ENCODE measurements around the gene SPATA31C1.
"Not testable (repeated sequence)": the region's sequence is repeated elsewhere in the genome, so short reads cannot be mapped to it uniquely, and the experiment has no call there.

SPATA31C1 gene

DNA sequence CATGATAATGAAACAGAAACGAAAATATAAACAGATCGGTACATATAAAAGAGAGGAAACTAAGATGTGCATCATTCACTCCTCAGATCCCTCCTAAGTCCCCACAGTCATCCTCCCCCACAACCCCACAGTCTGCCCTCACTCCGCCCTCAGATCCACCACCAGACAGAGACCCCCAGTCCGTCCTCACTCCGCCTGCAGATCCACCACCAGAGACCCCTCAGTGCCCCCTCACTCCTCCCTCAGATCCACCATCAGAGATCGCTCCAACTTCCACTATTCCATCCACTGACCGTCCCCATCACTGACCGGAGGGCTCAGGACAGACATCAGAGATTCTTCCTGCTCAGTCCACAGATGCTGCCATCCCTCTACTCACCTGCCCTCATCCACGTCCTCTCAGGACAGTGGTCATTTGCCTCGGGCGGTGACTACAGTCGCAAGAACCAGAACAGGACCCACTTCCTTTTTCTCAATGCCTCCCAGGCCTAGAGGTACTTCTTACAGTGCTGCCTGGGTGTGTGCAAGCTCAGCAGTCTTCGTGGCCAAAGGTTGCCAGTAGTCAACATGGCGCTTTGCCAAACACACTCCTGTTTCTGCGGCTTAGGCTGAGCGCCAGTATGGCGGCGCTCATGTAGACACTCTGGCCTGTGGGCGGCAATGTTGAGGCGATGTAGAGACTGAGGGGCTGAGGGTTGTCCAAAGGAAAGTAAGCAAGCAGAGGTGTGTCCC lies 8.3 kb upstream of the SPATA31C1 start:
- H3K9ac ChIP-seq (ENCODE audit: low read length): no peak overlapping the region

DNA sequence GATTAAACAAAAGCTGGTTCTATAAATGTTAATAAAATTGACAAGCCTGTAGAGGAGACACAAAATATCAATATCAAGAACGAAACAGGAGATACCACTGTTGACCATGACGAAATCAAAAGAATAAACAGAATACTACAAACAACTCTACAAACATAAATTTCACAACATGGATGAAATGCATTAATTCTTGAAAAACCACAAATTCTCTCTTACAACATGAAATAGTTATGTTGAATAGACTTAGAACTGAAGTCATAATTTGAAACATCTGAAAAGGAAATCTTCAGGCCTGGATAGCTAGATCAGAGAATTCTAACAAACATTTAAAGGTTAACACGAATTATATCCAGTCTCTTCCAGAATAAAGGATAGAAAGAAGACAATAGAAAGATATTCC lies 6.9 kb upstream of the SPATA31C1 start:
- Histone ChIP-seq H3K27ac (ENCODE audit: low read length) (no peak overlapping the region), H3K9me3 (ENCODE audit: control insufficient read depth, low read depth, low read length) (no peaks in the 10 kb centered on the region)

More for the DNA sequence above, 8.3 kb upstream of the SPATA31C1 start:
- no peaks in the 10 kb centered on the region for H3K9me3 ChIP-seq (ENCODE audit: control insufficient read depth, low read depth, low read length)
- no peaks in the 10 kb centered on the region for H3K36me3 ChIP-seq (ENCODE audit: control insufficient read depth, low read depth, low read length)
- H3K4me3 ChIP-seq (ENCODE audit: low read length): no peak overlapping the region
- H3K27ac ChIP-seq (ENCODE audit: low read length): no peak overlapping the region
- H3K27me3 ChIP-seq (ENCODE audit: control insufficient read depth, insufficient read depth, low read length): no peaks in the 10 kb centered on the region
- no peaks in the 10 kb centered on the region for H3K4me1 ChIP-seq (ENCODE audit: control insufficient read depth, low read depth, low read length)

DNA sequence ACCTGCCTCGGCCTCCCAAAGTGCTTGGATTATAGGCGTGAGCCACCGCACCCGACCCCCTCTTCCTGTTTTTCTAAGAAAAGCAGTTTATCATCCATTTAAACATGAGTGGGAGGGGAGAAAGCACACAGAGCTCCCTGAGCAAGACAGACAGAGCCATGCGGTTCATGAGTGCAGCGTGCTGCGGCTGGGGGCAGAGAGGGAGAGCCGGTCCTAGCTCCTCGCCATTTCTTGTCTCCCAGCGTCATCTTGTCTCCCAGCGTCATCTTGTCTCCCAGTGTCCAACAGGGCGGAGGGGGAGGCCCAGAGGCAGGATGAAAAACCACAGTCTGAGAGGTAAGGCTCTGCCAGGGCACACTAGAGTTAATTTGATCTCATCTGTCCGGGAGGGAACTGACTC lies 1.3 kb downstream of the SPATA31C1 start:
- H3K4me3 ChIP-seq (ENCODE audit: low read length); H3K4me1 ChIP-seq (ENCODE audit: control insufficient read depth, low read depth, low read length); H3K9ac ChIP-seq (ENCODE audit: low read length); H3K27ac ChIP-seq (ENCODE audit: low read length); H3K27me3 ChIP-seq (ENCODE audit: control insufficient read depth, insufficient read depth, low read length); H3K9me3 ChIP-seq (ENCODE audit: control insufficient read depth, low read depth, low read length); H3K36me3 ChIP-seq (ENCODE audit: control insufficient read depth, low read depth, low read length): not testable (repeated sequence)

More for the DNA sequence above, 6.9 kb upstream of the SPATA31C1 start:
- no peaks in the 10 kb centered on the region for H3K27me3 ChIP-seq (ENCODE audit: control insufficient read depth, insufficient read depth, low read length)
- H3K9ac ChIP-seq (ENCODE audit: low read length): no peak overlapping the region
- H3K4me3 ChIP-seq (ENCODE audit: low read length): no peak overlapping the region
- H3K4me1 ChIP-seq (ENCODE audit: control insufficient read depth, low read depth, low read length): no peaks in the 10 kb centered on the region
- H3K36me3 ChIP-seq (ENCODE audit: control insufficient read depth, low read depth, low read length): no peaks in the 10 kb centered on the region

DNA sequence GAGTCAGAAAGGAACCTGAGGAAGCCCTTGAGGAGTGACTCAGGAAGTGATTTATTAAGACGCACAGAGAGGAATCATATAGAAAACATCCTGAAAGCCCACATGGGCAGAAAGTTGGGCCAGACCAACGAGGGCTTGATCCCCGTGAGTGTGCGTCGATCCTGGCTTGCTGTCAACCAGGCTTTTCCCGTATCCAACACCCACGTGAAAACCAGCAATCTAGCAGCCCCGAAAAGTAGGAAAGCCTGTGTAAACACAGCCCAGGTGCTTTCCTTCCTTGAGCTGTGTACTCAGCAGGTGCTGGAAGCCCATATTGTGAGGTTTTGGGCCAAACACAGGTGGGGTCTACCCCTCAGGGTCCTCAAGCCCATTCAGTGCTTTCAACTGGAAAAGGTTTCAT lies 3.8 kb downstream of the SPATA31C1 start:
- not testable (repeated sequence) for H3K27ac ChIP-seq (ENCODE audit: low read length); H3K36me3 ChIP-seq (ENCODE audit: control insufficient read depth, low read depth, low read length)

DNA sequence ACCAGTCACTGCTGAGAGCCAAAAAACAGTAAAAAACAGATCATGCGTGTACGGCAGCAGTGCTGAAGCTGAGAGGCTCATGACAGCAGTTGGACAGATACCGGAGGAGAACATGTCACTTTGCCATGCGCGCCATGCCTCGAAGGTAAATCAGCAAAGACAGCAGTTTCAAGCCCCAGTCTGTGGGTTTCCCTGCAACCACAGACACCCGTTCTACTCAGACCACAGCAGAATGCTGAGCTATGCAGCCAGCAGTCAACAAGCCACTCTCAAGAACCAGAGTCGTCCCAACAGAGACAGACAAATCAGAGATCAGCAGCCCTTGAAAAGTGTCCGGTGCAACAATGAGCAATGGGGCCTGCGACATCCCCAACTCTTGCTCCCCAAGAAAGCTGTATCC lies 5.2 kb downstream of the SPATA31C1 start:
- H3K27ac ChIP-seq (ENCODE audit: low read length); H3K27me3 ChIP-seq (ENCODE audit: control insufficient read depth, insufficient read depth, low read length); H3K9me3 ChIP-seq (ENCODE audit: control insufficient read depth, low read depth, low read length); H3K36me3 ChIP-seq (ENCODE audit: control insufficient read depth, low read depth, low read length); H3K4me1 ChIP-seq (ENCODE audit: control insufficient read depth, low read depth, low read length); H3K4me3 ChIP-seq (ENCODE audit: low read length); H3K9ac ChIP-seq (ENCODE audit: low read length): not testable (repeated sequence)

More for the DNA sequence above, 3.8 kb downstream of the SPATA31C1 start:
- H3K27me3 ChIP-seq (ENCODE audit: control insufficient read depth, insufficient read depth, low read length); H3K9me3 ChIP-seq (ENCODE audit: control insufficient read depth, low read depth, low read length); H3K9ac ChIP-seq (ENCODE audit: low read length); H3K4me3 ChIP-seq (ENCODE audit: low read length); H3K4me1 ChIP-seq (ENCODE audit: control insufficient read depth, low read depth, low read length): not testable (repeated sequence)

DNA sequence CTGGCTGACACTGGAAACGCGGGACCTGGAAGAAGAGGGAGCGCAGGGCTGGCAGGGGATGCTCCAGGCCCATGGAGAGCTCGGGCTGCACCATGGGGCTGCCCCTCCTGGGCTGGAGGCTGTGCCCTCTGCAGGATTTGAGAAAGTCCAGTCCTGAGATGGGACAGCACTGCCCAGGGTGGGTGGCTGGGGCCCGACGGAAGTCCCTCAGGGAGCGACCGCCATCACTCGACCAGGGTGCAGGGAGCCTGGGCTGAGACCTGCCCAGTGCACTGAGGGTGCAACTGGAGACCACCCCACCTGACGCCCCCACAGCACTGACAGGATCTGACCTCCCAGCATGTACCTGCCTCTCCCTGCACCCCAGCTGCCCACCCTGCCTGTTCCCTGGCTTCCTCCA lies 7.1 kb downstream of the SPATA31C1 start:
- not testable (repeated sequence) for H3K27me3 ChIP-seq (ENCODE audit: control insufficient read depth, insufficient read depth, low read length); H3K4me1 ChIP-seq (ENCODE audit: control insufficient read depth, low read depth, low read length); H3K27ac ChIP-seq (ENCODE audit: low read length)

DNA sequence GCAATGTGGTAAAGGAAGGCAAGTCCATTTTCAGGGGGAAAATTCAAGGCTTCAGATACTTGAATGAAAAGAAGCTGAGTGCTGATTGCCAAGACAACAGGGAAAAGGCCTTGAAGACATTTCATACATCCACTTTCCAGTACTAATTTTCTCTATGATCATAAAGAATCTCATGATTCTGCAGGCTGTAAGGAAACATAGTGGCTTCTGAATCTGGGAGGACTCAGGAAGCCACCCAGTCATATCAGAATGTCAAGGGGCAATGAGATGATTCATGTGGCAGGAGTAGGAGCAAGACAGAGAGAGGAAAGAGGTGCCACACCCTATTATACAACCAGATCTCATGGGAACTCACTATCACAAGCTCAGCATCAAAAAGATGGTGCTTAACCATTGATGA lies 11.4 kb downstream of the SPATA31C1 start:
- H3K27ac ChIP-seq (ENCODE audit: low read length); H3K4me3 ChIP-seq (ENCODE audit: low read length); H3K27me3 ChIP-seq (ENCODE audit: control insufficient read depth, insufficient read depth, low read length); H3K9ac ChIP-seq (ENCODE audit: low read length); H3K4me1 ChIP-seq (ENCODE audit: control insufficient read depth, low read depth, low read length); H3K36me3 ChIP-seq (ENCODE audit: control insufficient read depth, low read depth, low read length); H3K9me3 ChIP-seq (ENCODE audit: control insufficient read depth, low read depth, low read length): not testable (repeated sequence)

More for the DNA sequence above, 7.1 kb downstream of the SPATA31C1 start:
- H3K36me3 ChIP-seq (ENCODE audit: control insufficient read depth, low read depth, low read length); H3K9ac ChIP-seq (ENCODE audit: low read length); H3K9me3 ChIP-seq (ENCODE audit: control insufficient read depth, low read depth, low read length); H3K4me3 ChIP-seq (ENCODE audit: low read length): not testable (repeated sequence)

DNA sequence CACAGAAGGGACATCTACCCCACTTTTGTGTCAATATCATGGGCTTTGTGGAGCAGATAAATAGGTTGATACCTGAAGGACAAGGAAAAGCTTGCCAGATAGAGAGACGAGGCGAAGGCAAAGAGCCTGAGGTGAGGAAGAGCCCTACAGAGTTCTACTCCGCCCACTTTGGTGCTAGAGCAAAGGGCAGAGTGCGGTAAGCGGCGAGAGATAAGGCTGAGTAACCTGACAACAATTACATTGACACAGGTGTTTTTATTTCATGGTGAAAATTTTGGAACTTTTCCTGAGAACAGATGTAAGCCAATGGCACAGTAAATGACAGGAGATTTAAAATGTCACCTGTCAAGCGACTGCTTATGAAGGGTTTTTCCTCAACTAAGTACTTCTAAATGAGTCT lies 16.7 kb downstream of the SPATA31C1 start:
- not testable (repeated sequence) for H3K4me1 ChIP-seq (ENCODE audit: control insufficient read depth, low read depth, low read length); H3K9me3 ChIP-seq (ENCODE audit: control insufficient read depth, low read depth, low read length); H3K27me3 ChIP-seq (ENCODE audit: control insufficient read depth, insufficient read depth, low read length); H3K4me3 ChIP-seq (ENCODE audit: low read length); H3K36me3 ChIP-seq (ENCODE audit: control insufficient read depth, low read depth, low read length); H3K9ac ChIP-seq (ENCODE audit: low read length); H3K27ac ChIP-seq (ENCODE audit: low read length)

DNA sequence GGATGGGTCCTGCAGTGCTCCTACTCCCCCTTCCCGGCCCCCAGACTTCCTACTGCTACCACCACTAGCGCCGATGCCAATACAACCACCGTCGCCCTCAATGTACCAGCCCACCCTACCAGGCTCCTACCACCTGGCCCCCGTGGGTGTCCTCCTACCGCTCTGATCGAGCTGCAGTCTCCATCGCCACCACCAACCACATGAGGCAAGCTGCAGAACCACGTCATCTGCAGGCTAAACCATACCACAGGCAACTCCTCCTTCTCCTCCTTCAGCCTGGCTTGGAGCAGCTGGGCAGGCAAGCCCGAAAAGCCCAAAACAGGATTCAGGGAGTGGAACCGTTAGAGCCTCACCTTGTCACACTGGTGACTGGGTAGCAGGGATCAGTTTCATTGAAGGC lies 19.6 kb downstream of the SPATA31C1 start:
- not testable (repeated sequence) for H3K9ac ChIP-seq (ENCODE audit: low read length); H3K36me3 ChIP-seq (ENCODE audit: control insufficient read depth, low read depth, low read length); H3K27me3 ChIP-seq (ENCODE audit: control insufficient read depth, insufficient read depth, low read length); H3K9me3 ChIP-seq (ENCODE audit: control insufficient read depth, low read depth, low read length); H3K4me1 ChIP-seq (ENCODE audit: control insufficient read depth, low read depth, low read length); H3K27ac ChIP-seq (ENCODE audit: low read length); H3K4me3 ChIP-seq (ENCODE audit: low read length)

DNA sequence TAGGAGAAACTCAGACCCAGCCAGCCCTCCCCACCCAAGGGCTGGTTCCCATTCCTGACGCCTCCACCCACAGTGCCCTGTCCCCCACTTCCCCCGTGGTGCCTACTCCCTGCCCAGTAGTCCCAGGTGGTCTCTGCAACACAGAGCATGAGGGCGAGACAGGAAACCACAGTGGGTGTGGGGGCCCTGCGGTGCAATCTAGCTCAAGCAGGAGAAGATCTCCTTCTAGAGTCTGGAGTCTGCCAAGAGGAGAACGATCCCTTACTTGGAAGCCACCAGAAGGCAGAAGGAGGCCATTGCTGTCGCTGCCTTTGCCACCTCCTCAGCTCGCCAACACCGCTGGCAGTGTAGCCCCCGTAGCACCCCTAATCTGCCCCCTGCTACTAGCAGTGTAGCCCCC lies 20.2 kb downstream of the SPATA31C1 start:
- not testable (repeated sequence) for H3K4me1 ChIP-seq (ENCODE audit: control insufficient read depth, low read depth, low read length); H3K9me3 ChIP-seq (ENCODE audit: control insufficient read depth, low read depth, low read length); H3K9ac ChIP-seq (ENCODE audit: low read length); H3K27me3 ChIP-seq (ENCODE audit: control insufficient read depth, insufficient read depth, low read length); H3K36me3 ChIP-seq (ENCODE audit: control insufficient read depth, low read depth, low read length); H3K4me3 ChIP-seq (ENCODE audit: low read length); H3K27ac ChIP-seq (ENCODE audit: low read length)

DNA sequence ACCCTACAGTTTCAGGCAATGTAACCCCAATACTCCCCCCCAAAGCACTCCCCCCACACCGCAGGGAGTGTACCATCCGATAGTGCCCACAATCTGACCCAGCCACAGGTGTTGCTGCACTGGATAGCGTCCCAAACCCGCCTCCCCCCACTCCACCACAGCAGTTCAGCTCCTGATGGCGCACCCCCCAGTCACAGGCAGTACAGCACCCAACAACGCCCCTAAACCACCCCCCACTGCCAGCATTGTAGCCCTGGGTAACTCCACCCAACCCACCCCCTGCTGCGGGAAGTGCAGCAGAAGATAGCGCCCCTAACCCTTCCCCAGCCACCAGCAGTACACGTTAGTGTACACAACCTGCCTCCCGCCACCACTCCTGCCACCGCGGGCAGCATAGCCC lies 20.6 kb downstream of the SPATA31C1 start:
- not testable (repeated sequence) for H3K27ac ChIP-seq (ENCODE audit: low read length); H3K4me1 ChIP-seq (ENCODE audit: control insufficient read depth, low read depth, low read length); H3K4me3 ChIP-seq (ENCODE audit: low read length); H3K27me3 ChIP-seq (ENCODE audit: control insufficient read depth, insufficient read depth, low read length); H3K36me3 ChIP-seq (ENCODE audit: control insufficient read depth, low read depth, low read length); H3K9ac ChIP-seq (ENCODE audit: low read length); H3K9me3 ChIP-seq (ENCODE audit: control insufficient read depth, low read depth, low read length)

DNA sequence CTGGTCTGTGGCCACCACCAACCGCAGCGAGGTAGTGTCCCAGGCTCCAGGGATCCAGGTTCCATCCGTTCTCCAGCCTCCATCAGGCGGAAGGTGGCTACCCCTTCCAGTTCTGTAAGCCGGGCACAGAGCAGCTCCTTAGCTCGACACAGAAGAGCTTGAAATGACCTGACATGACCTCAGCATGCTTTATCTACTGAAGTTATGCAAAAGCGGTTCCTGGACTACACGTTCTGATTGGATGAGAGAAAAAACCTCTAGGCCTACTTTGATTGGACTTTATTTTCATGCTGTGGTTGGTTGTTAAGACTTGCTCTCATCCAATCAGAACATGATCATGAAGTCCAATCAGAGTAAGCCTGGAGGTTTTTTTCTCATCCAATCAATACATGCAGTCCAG lies 21.3 kb downstream of the SPATA31C1 start:
- H3K9ac ChIP-seq (ENCODE audit: low read length); H3K36me3 ChIP-seq (ENCODE audit: control insufficient read depth, low read depth, low read length); H3K9me3 ChIP-seq (ENCODE audit: control insufficient read depth, low read depth, low read length); H3K4me1 ChIP-seq (ENCODE audit: control insufficient read depth, low read depth, low read length); H3K27me3 ChIP-seq (ENCODE audit: control insufficient read depth, insufficient read depth, low read length); H3K27ac ChIP-seq (ENCODE audit: low read length); H3K4me3 ChIP-seq (ENCODE audit: low read length): not testable (repeated sequence)

All from iPS-18a (cell line).